ENCODE measurements around the gene AGRN. TPM values are rescaled to one million over a fixed set of nuclear protein-coding genes. Genes with fewer than 3 reads are reported as not detected.
A peak's percentile ranks its signal among the peaks of the same experiment; 100 is the strongest.
"Not testable (repeated sequence)": the region's sequence is repeated elsewhere in the genome, so short reads cannot be mapped to it uniquely, and the experiment has no call there.

AGRN gene
- total RNA-seq, 4 donors from 2014 or later, result 68.3 to 147 (median 129) TPM

GRCh38 chr1:975365-975764 is 44.6 kb upstream of the AGRN start:
- intact Hi-C loops (cut with DNase I), result loop anchor here (10.0 kb wide), 1 partner anchor 319 kb away; no protein-coding TSS in a partner anchor
- DNase-seq, result no peak
- TF ChIP-seq CTCF (IDR thresholded peaks at IDR 0.05) (no peak), POLR2A (IDR thresholded peaks at IDR 0.05) (no peak)
- 75 to 81% methylated on average over 2 of the region's 9 CpGs for WGBS, 2 donors
- peaks cover 6% of the 10 kb centered on the region for H3K27me3 ChIP-seq
- H3K4me3 ChIP-seq (replicated peaks in 1 of 3), result no peak overlapping the region
- H3K36me3 ChIP-seq, result no peaks in the 10 kb centered on the region
- H3K9me3 ChIP-seq, result no peaks in the 10 kb centered on the region
- peaks cover 5 to 20% of the 10 kb centered on the region in 2 donors for H3K4me1 ChIP-seq
- no peak overlapping the region for H3K27ac ChIP-seq

- peak; percentile 71 to 73 for DNase-seq
- no peaks in the 10 kb centered on the region for H3K36me3 ChIP-seq
- 4 to 5% methylated on average over 11 to 22 of the region's 40 CpGs for WGBS, 2 donors
- H3K4me1 ChIP-seq, result peaks cover 5 to 20% of the 10 kb centered on the region in 2 donors
- TF ChIP-seq CTCF (IDR thresholded peaks at IDR 0.05) (peak in 5 of 6 experiments; percentile 32 to 74 (median 54)), POLR2A (IDR thresholded peaks at IDR 0.05) (no peak)
- intact Hi-C loops (cut with DNase I), result loop anchor here (10.0 kb wide), 1 partner anchor 319 kb away; no protein-coding TSS in a partner anchor
- H3K27me3 ChIP-seq, result peaks cover 4% of the 10 kb centered on the region
- no peaks in the 10 kb centered on the region for H3K9me3 ChIP-seq
- H3K4me3 ChIP-seq (replicated peaks in 1 of 3), result no peak overlapping the region
- H3K27ac ChIP-seq, result no peak overlapping the region
Observed at GRCh38 chr1:975896-976683, 43.8 kb upstream of the AGRN start.

GRCh38 chr1:976791-977190 is 43.1 kb upstream of the AGRN start:
- not testable (repeated sequence) for H3K9me3 ChIP-seq; H3K4me3 ChIP-seq (replicated peaks in 1 of 3); DNase-seq; H3K27ac ChIP-seq; H3K27me3 ChIP-seq; H3K36me3 ChIP-seq
- intact Hi-C loops (cut with DNase I), result loop anchor here (10.0 kb wide), 1 partner anchor 318 kb away; no protein-coding TSS in a partner anchor
- WGBS, 2 donors, result no CpG with 5 or more reads among the region's 39 CpGs
- peaks cover 5 to 20% of the 10 kb centered on the region in 2 donors for H3K4me1 ChIP-seq

- H3K27me3 ChIP-seq, result no peaks in the 10 kb centered on the region
- DNase-seq, result no peak
- H3K9me3 ChIP-seq, result no peaks in the 10 kb centered on the region
- TF ChIP-seq CTCF (IDR thresholded peaks at IDR 0.05), result no peak
- no peak for TF ChIP-seq POLR2A (IDR thresholded peaks at IDR 0.05)
- no peak overlapping the region for H3K4me3 ChIP-seq (replicated peaks in 1 of 3)
- no peak overlapping the region for H3K27ac ChIP-seq
- no peaks in the 10 kb centered on the region for H3K36me3 ChIP-seq
- WGBS, 2 donors, result 86 to 90% methylated on average over 21 of the region's 44 CpGs
- intact Hi-C loops (cut with DNase I), result loop anchor here (10.0 kb wide), 1 partner anchor 317 kb away; no protein-coding TSS in a partner anchor
- H3K4me1 ChIP-seq, result peaks cover 4 to 14% of the 10 kb centered on the region in 2 donors
Observed at GRCh38 chr1:978069-978834, 41.7 kb upstream of the AGRN start.

GRCh38 chr1:978835-979743 is 40.8 kb upstream of the AGRN start:
- Histone ChIP-seq H3K4me3 (replicated peaks in 1 of 3) (no peak overlapping the region), H3K9me3 (no peaks in the 10 kb centered on the region), H3K36me3 (no peaks in the 10 kb centered on the region), H3K4me1 (peaks cover 0 to 9% of the 10 kb centered on the region in 2 donors), H3K27me3 (no peaks in the 10 kb centered on the region), H3K27ac (no peak overlapping the region)
- intact Hi-C loops (cut with DNase I), result loop anchor here (10.0 kb wide), 1 partner anchor 316 kb away; no protein-coding TSS in a partner anchor
- TF ChIP-seq POLR2A (IDR thresholded peaks at IDR 0.05), result no peak
- 91 to 93% methylated on average over 16 to 36 of the region's 60 CpGs for WGBS, 2 donors
- no peak for DNase-seq

Measured in thyroid gland (tissue), 4 donors.